HL-60 (cell line): ENCODE measurements around the gene AMDHD1.

ENCODE experiments used
- CTCF ChIP-seq: IDR thresholded peaks from one replicate; pipeline ENCODE4 v1.5.1; 2011; ENCODE audit warnings: low read length, control low read depth, inconsistent platforms; ENCODE audit not compliant: insufficient read depth
- SPI1 ChIP-seq: IDR thresholded peaks from 2 replicates; pipeline ENCODE4 v1.6.1; 2012; ENCODE audit warnings: low read depth, mild to moderate bottlenecking, borderline replicate concordance

GRCh38 chr12:95997276-95997675 is 54.1 kb downstream of the AMDHD1 start:
- no peak for TF ChIP-seq CTCF
- TF ChIP-seq SPI1: no peak
